ENCODE measurements around the gene TPH1.
A peak's percentile ranks its signal among the peaks of the same experiment; 100 is the strongest.

TPH1 gene

GRCh38 chr11:18046116-18046777, at the start of gene TPH1:
TPH1 (minus strand) TSS chr11:18046269; CDS start chr11:18040762, 5,507 bp downstream.
- peak; percentile 3 for DNase-seq (ENCODE audit: extremely low read depth, insufficient read length)
- H3K36me3 ChIP-seq (ENCODE audit: control insufficient read depth, insufficient read depth, low read length): no peaks in the 10 kb centered on the region
- H3K27me3 ChIP-seq (replicated peaks; ENCODE audit: control insufficient read depth, insufficient read depth, low read length): no peaks in the 10 kb centered on the region
- H3K4me3 ChIP-seq (replicated peaks; ENCODE audit: low read depth, low read length): no peak within 1 kb of the TSS
- no peak for TF ChIP-seq CTCF (IDR thresholded peaks at IDR 0.05; ENCODE audit: insufficient read depth, low read length, poor library complexity, severe bottlenecking)

GRCh38 chr11:18093959-18094358, 47.9 kb upstream of the TPH1 start:
- no peaks in the 10 kb centered on the region for H3K27me3 ChIP-seq (replicated peaks; ENCODE audit: control insufficient read depth, insufficient read depth, low read length)
- no peak for DNase-seq (ENCODE audit: extremely low read depth, insufficient read length)
- H3K36me3 ChIP-seq (ENCODE audit: control insufficient read depth, insufficient read depth, low read length): peaks cover 8% of the 10 kb centered on the region
- H3K4me3 ChIP-seq (replicated peaks; ENCODE audit: low read depth, low read length): no peak overlapping the region
- no peak for TF ChIP-seq CTCF (IDR thresholded peaks at IDR 0.05; ENCODE audit: insufficient read depth, low read length, poor library complexity, severe bottlenecking)

- no peak for DNase-seq (ENCODE audit: extremely low read depth, insufficient read length)
- peaks cover 8% of the 10 kb centered on the region for H3K36me3 ChIP-seq (ENCODE audit: control insufficient read depth, insufficient read depth, low read length)
- TF ChIP-seq CTCF (IDR thresholded peaks at IDR 0.05; ENCODE audit: insufficient read depth, low read length, poor library complexity, severe bottlenecking): no peak
Measured at GRCh38 chr11:18091731-18092130, 45.7 kb upstream of the TPH1 start.

GRCh38 chr11:18088966-18089365, 42.9 kb upstream of the TPH1 start:
- Histone ChIP-seq H3K4me3 (replicated peaks; ENCODE audit: low read depth, low read length) (no peak overlapping the region), H3K36me3 (ENCODE audit: control insufficient read depth, insufficient read depth, low read length) (peaks cover 8% of the 10 kb centered on the region), H3K27me3 (replicated peaks; ENCODE audit: control insufficient read depth, insufficient read depth, low read length) (no peaks in the 10 kb centered on the region)
- DNase-seq (ENCODE audit: extremely low read depth, insufficient read length): no peak
- TF ChIP-seq CTCF (IDR thresholded peaks at IDR 0.05; ENCODE audit: insufficient read depth, low read length, poor library complexity, severe bottlenecking): no peak

More at GRCh38 chr11:18091731-18092130, 45.7 kb upstream of the TPH1 start:
- Histone ChIP-seq H3K27me3 (replicated peaks; ENCODE audit: control insufficient read depth, insufficient read depth, low read length) (no peaks in the 10 kb centered on the region), H3K4me3 (replicated peaks; ENCODE audit: low read depth, low read length) (no peak overlapping the region)

- Histone ChIP-seq H3K4me3 (replicated peaks; ENCODE audit: low read depth, low read length) (no peak overlapping the region), H3K27me3 (replicated peaks; ENCODE audit: control insufficient read depth, insufficient read depth, low read length) (no peaks in the 10 kb centered on the region), H3K36me3 (ENCODE audit: control insufficient read depth, insufficient read depth, low read length) (peaks cover 8% of the 10 kb centered on the region)
- no peak for DNase-seq (ENCODE audit: extremely low read depth, insufficient read length)
- TF ChIP-seq CTCF (IDR thresholded peaks at IDR 0.05; ENCODE audit: insufficient read depth, low read length, poor library complexity, severe bottlenecking): no peak
Measured at GRCh38 chr11:18088366-18088765, 42.3 kb upstream of the TPH1 start.

GRCh38 chr11:18081551-18081950, 35.5 kb upstream of the TPH1 start:
- peaks cover 6% of the 10 kb centered on the region for H3K36me3 ChIP-seq (ENCODE audit: control insufficient read depth, insufficient read depth, low read length)
- no peak overlapping the region for H3K4me3 ChIP-seq (replicated peaks; ENCODE audit: low read depth, low read length)
- TF ChIP-seq CTCF (IDR thresholded peaks at IDR 0.05; ENCODE audit: insufficient read depth, low read length, poor library complexity, severe bottlenecking): no peak
- no peak for DNase-seq (ENCODE audit: extremely low read depth, insufficient read length)
- no peaks in the 10 kb centered on the region for H3K27me3 ChIP-seq (replicated peaks; ENCODE audit: control insufficient read depth, insufficient read depth, low read length)
